Esophagus squamous epithelium (tissue), 5 donors: ENCODE results near the gene DOK5. TPM values are rescaled to one million over a fixed set of nuclear protein-coding genes. Genes with fewer than 3 reads are reported as not detected.

Experiments used
- DNase-seq: peaks from one replicate; lab custom pipeline; 2025; lab: John Stamatoyannopoulos, UW
- H3K27ac ChIP-seq, 4 donors: fragments of 200-600 bp; sonication (generic); one replicate each; pipeline ENCODE4 v1.5.1; 2016 to 2019; ENCODE audit warnings: mild to moderate bottlenecking in 1 of 4
- H3K27me3 ChIP-seq, 4 donors: fragments of 200-600 bp; sonication (generic); 1 replicate in 3 of 4; 2 replicates in 1 of 4; pipeline versions ENCODE4 v1.5.1 to v1.6.0; 2017 to 2021; ENCODE audit warnings: antibody characterized with exemption in 1 of 4
- H3K36me3 ChIP-seq, 3 donors: fragments of 200-600 bp; sonication (generic); one replicate each; pipeline ENCODE4 v1.5.1; 2016 to 2019
- H3K4me1 ChIP-seq, 3 donors: fragments of 200-600 bp; sonication (generic); one replicate each; pipeline ENCODE4 v1.5.1; 2017 to 2019
- H3K4me3 ChIP-seq, 4 donors: fragments of 200-600 bp; sonication (generic); 1 replicate in 3 of 4; 2 replicates in 1 of 4; pipeline ENCODE4 v1.5.1; 2016 to 2019; ENCODE audit warnings: mild to moderate bottlenecking in 2 of 4, moderate library complexity in 1 of 4
- H3K9me3 ChIP-seq, 3 donors: fragments of 200-600 bp; sonication (generic); one replicate each; pipeline ENCODE4 v1.5.1; 2016 to 2019
- POLR2A ChIP-seq, 4 donors: fragments of 450-650 bp; IDR thresholded peaks; one replicate each; pipeline ENCODE4 v1.6.1; 2017; ENCODE audit warnings: antibody characterized with exemption in 4 of 4, mild to moderate bottlenecking in 4 of 4, moderate library complexity in 3 of 4
- WGBS, 2 donors: methylation state at CpG; one replicate each; pipeline ENCODE4 v1.1.5; 2018; 5-methylcytosine and 5-hydroxymethylcytosine counted together
- intact Hi-C: fragments of 100-400 bp; cut with DNase I; formaldehyde crosslinking; loops from one replicate; pipeline ENCODE4 v1.15.0; 2022
- total RNA-seq, 4 donors: library from RNA; depleted of rRNA; stranded (reverse); fragments of >200 nt; gene quantifications; one replicate each; pipeline ENCODE4 v1.1.0, GENCODE V29; 2016
- TF ChIP-seq, protein P1 (sequence below), 6 experiments: fragments of 450-650 bp in 4 of 6; fragments of 200-600 bp in 2 of 6; sonication (generic) in 2 of 6; IDR thresholded peaks; one replicate each; pipeline ENCODE4 v1.5.1; 2016 to 2019; ENCODE audit warnings: antibody characterized with exemption in 6 of 6, mild to moderate bottlenecking in 4 of 6, moderate library complexity in 4 of 6
- donor health status: DM: yes; HTN: yes; CAD: no.

The DOK5 gene
- total RNA-seq, 4 donors from 2014 or later = 0.38 to 1.3 TPM; not detected in 2

DNA sequence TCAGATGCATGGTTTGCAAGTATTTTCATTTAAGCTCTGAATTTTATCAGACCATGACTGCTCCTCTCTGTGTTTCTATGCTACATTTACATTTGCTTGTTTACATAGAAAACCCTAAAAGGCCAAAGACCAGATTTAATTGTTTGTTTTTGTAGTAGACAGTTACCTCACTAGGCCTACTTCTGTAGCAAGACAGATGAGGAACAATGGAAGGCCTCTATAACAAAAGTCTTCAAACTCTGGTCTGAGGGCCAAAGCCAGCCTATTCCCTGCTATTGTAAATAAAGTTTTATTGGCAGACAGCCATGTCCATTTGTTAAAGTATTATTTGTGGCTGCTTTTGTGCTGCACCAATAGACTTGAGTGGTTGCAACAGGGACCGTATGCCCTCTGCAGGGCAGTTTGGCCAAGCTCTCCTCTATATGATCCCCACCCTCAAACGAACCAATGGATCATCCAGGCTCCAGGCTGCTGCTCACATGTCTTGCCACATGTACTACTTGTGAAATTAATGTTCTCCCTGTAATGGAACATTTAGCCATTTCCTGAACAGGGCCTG is 182.0 kb downstream of the DOK5 start:
- Histone ChIP-seq H3K27ac (no peak overlapping the region), H3K4me3 (no peak overlapping the region), H3K4me1 (no peaks in the 10 kb centered on the region), H3K36me3 (no peaks in the 10 kb centered on the region), H3K9me3 (no peaks in the 10 kb centered on the region), H3K27me3 (peaks cover 0 to 4% (median 0%) of the 10 kb centered on the region in 4 donors)
- WGBS, 2 donors = 72 to 84% methylated on average over 2 of the region's 2 CpGs
- intact Hi-C loops = no loop called here
- no peak for DNase-seq
- TF ChIP-seq POLR2A (IDR thresholded peaks at IDR 0.05) = no peak
- TF ChIP-seq, protein P1, sequence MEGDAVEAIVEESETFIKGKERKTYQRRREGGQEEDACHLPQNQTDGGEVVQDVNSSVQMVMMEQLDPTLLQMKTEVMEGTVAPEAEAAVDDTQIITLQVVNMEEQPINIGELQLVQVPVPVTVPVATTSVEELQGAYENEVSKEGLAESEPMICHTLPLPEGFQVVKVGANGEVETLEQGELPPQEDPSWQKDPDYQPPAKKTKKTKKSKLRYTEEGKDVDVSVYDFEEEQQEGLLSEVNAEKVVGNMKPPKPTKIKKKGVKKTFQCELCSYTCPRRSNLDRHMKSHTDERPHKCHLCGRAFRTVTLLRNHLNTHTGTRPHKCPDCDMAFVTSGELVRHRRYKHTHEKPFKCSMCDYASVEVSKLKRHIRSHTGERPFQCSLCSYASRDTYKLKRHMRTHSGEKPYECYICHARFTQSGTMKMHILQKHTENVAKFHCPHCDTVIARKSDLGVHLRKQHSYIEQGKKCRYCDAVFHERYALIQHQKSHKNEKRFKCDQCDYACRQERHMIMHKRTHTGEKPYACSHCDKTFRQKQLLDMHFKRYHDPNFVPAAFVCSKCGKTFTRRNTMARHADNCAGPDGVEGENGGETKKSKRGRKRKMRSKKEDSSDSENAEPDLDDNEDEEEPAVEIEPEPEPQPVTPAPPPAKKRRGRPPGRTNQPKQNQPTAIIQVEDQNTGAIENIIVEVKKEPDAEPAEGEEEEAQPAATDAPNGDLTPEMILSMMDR (IDR thresholded peaks at IDR 0.05) = no peak

DNA sequence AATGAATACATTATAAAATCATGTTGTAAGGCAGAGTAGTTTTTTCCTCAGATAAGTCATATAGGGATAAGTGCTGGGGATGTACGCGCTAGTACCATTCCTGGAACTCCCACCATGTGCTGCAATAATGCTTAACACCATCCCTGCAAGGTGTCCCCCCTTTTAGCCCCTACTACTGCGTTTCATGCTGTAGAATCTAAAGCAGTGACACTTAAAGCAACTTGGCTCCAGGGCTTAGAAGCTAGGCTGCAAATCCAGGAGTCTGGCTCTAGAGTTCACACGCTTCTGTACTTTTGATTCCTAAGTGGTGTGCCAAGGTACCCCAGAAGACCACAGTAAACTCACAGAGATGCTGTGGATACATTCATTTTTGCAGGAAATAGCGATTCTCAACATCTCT is 183.1 kb downstream of the DOK5 start:
- no peak overlapping the region for H3K27ac ChIP-seq
- TF ChIP-seq, protein P1 (IDR thresholded peaks at IDR 0.05) = no peak
- no peak for TF ChIP-seq POLR2A (IDR thresholded peaks at IDR 0.05)
- H3K27me3 ChIP-seq = peaks cover 0 to 4% (median 0%) of the 10 kb centered on the region in 4 donors
- H3K4me3 ChIP-seq = no peak overlapping the region
- intact Hi-C loops = no loop called here
- no peak for DNase-seq
- H3K9me3 ChIP-seq = no peaks in the 10 kb centered on the region
- 69 to 82% methylated on average over 5 of the region's 5 CpGs for WGBS, 2 donors
- no peaks in the 10 kb centered on the region for H3K36me3 ChIP-seq
- no peaks in the 10 kb centered on the region for H3K4me1 ChIP-seq

DNA sequence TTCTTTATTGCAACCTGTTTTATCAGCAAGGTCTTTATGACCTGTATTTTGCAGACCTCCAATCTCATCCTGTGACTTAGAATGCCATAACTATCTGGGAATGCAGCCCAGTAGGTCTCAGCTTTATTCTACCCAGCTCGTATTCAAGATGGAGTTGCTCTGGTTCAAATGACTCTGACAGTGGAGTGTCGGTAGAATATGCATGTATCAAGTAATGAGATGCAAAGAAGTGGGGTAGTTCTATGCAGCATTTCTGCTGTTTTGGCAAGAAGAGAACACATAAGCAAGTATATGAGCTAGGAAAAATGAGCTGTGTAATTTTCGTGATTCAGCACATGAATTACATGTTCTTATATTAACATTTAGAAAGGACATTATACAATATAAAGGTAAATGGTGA is 185.9 kb downstream of the DOK5 start:
- no peaks in the 10 kb centered on the region for H3K4me1 ChIP-seq
- WGBS, 2 donors = 44 to 47% methylated on average over 3 of the region's 3 CpGs
- H3K27me3 ChIP-seq = peaks cover 0 to 9% (median 0%) of the 10 kb centered on the region in 4 donors
- H3K9me3 ChIP-seq = no peaks in the 10 kb centered on the region
- intact Hi-C loops = no loop called here
- no peak for TF ChIP-seq POLR2A (IDR thresholded peaks at IDR 0.05)
- TF ChIP-seq, protein P1 (IDR thresholded peaks at IDR 0.05) = no peak
- no peak overlapping the region for H3K27ac ChIP-seq
- no peaks in the 10 kb centered on the region for H3K36me3 ChIP-seq
- DNase-seq = no peak
- H3K4me3 ChIP-seq = no peak overlapping the region

DNA sequence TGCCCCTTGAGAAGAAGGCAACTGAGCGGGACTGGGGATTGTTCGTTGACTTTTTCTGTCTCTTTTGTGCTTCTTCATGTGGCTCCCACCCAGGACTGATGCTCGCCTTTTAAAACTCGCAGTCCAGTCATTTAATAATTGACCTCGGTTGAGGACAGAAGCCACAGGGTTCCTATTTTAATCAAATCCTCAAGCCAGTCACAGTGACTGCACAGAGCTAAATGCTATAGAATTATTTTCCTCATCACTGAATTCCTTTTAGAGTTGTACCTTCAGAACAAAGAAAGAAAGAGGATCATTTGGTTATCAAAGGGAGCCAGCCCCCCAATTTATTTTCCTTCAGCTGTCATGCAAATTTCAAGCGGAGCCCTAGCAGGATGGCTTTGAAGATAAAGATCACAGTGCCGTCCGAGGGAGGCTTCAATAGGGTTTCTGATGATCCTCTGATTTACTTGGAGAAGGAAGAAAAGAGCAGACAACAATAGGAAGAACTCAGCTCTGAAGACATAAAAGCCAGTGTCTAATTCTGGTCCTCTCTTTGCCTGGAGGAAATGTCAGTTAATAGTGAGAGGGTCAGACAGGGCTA is 186.6 kb downstream of the DOK5 start:
- Histone ChIP-seq H3K27me3 (peaks cover 0 to 9% (median 0%) of the 10 kb centered on the region in 4 donors), H3K36me3 (no peaks in the 10 kb centered on the region), H3K4me1 (no peaks in the 10 kb centered on the region), H3K27ac (no peak overlapping the region), H3K4me3 (no peak overlapping the region), H3K9me3 (no peaks in the 10 kb centered on the region)
- 65 to 76% methylated on average over 8 of the region's 8 CpGs for WGBS, 2 donors
- TF ChIP-seq, protein P1 (IDR thresholded peaks at IDR 0.05) = no peak
- no peak for TF ChIP-seq POLR2A (IDR thresholded peaks at IDR 0.05)
- intact Hi-C loops = no loop called here
- DNase-seq = no peak

DNA sequence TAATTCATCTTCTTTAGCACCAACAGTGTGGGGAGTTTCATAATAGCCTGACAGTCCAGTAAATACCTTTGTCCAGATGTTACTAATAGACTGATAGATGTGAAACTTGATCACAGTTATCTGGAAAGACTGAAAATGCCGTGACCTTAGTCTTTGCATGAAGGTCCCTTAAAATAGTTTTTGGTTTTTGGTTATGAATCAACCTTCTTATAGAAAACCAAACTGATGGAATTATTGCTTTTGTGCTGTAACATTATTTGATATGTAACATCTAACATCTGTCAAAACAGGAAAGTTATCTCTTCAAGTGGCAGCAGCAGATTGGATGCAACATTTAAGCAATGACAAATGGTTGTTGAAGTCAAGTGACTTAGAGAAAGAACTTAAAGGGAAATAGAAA is 190.4 kb downstream of the DOK5 start:
- Histone ChIP-seq H3K36me3 (no peaks in the 10 kb centered on the region), H3K27me3 (peaks cover 0 to 24% (median 0%) of the 10 kb centered on the region in 4 donors), H3K4me1 (peaks cover 0 to 8% (median 0%) of the 10 kb centered on the region in 3 donors), H3K4me3 (no peak overlapping the region), H3K27ac (no peak overlapping the region), H3K9me3 (no peaks in the 10 kb centered on the region)
- 84 to 95% methylated on average over 1 of the region's 1 CpG for WGBS, 2 donors
- no peak for DNase-seq
- intact Hi-C loops = no loop called here
- TF ChIP-seq POLR2A (IDR thresholded peaks at IDR 0.05) = no peak
- TF ChIP-seq, protein P1 (IDR thresholded peaks at IDR 0.05) = no peak
